Fibroblast of skin of right quadriceps (primary cell): Measurements from ENCODE around the gene CEP162.
"Not testable (repeated sequence)": the region's sequence is repeated elsewhere in the genome, so short reads cannot be mapped to it uniquely, and the experiment has no call there.

Source experiments
- DNase-seq: peaks from one replicate; pipeline ENCODE4 v3.0.0-alpha.2; 2013

Gene CEP162

GRCh38 chr6:84223608-84224007, 3.8 kb downstream of the CEP162 start:
- not testable (repeated sequence) for DNase-seq

- DNase-seq: no peak
Measured at GRCh38 chr6:84222426-84222825, 5.0 kb downstream of the CEP162 start.

- peak; percentile 15 for DNase-seq
Measured at GRCh38 chr6:84220809-84221409, 6.5 kb downstream of the CEP162 start.

GRCh38 chr6:84218091-84218490, 9.4 kb downstream of the CEP162 start:
- no peak for DNase-seq

- no peak for DNase-seq
Measured at GRCh38 chr6:84213217-84213616, 14.2 kb downstream of the CEP162 start.

- DNase-seq: no peak
Measured at GRCh38 chr6:84204011-84204410, 23.4 kb downstream of the CEP162 start.

- DNase-seq: not testable (repeated sequence)
Measured at GRCh38 chr6:84199987-84200386, 27.5 kb downstream of the CEP162 start.

GRCh38 chr6:84197708-84198107, 29.7 kb downstream of the CEP162 start:
- no peak for DNase-seq

- DNase-seq: peak; percentile 85
Measured at GRCh38 chr6:84193114-84193708, 34.2 kb downstream of the CEP162 start.

- DNase-seq: no peak
Measured at GRCh38 chr6:84191802-84192201, 35.6 kb downstream of the CEP162 start.

GRCh38 chr6:84189356-84189755, 38.1 kb downstream of the CEP162 start:
- not testable (repeated sequence) for DNase-seq

GRCh38 chr6:84183430-84183829, 44.0 kb downstream of the CEP162 start:
- DNase-seq: no peak

GRCh38 chr6:84182001-84182400, 45.4 kb downstream of the CEP162 start:
- no peak for DNase-seq

- DNase-seq: no peak
Measured at GRCh38 chr6:84177241-84177640, 50.2 kb downstream of the CEP162 start.

- no peak for DNase-seq
Measured at GRCh38 chr6:84172574-84172973, 54.9 kb downstream of the CEP162 start.

GRCh38 chr6:84172080-84172479, 55.4 kb downstream of the CEP162 start:
- no peak for DNase-seq

- DNase-seq: no peak
Measured at GRCh38 chr6:84167457-84167856, 60.0 kb downstream of the CEP162 start.

- no peak for DNase-seq
Measured at GRCh38 chr6:84166395-84166794, 61.0 kb downstream of the CEP162 start.

- not testable (repeated sequence) for DNase-seq
Measured at GRCh38 chr6:84164328-84164727, 63.1 kb downstream of the CEP162 start.

- no peak for DNase-seq
Measured at GRCh38 chr6:84161190-84161589, 66.3 kb downstream of the CEP162 start.

- DNase-seq: peak; percentile 2
Measured at GRCh38 chr6:84156306-84156705, 71.1 kb downstream of the CEP162 start.

- DNase-seq: no peak
Measured at GRCh38 chr6:84151669-84152068, 75.8 kb downstream of the CEP162 start.

GRCh38 chr6:84150705-84151104, 76.7 kb downstream of the CEP162 start:
- DNase-seq: peak; percentile 79

GRCh38 chr6:84141521-84141920, 85.9 kb downstream of the CEP162 start:
- no peak for DNase-seq

GRCh38 chr6:84139311-84139710, 88.1 kb downstream of the CEP162 start:
- DNase-seq: no peak
